Stimulated activated effector memory CD8-positive, alpha-beta T cell treated with anti-CD3 and anti-CD28 coated beads, Interleukin-12 subunit alpha, Interleukin-12 subunit beta, amount 100 ng/mL, for 72 hours (primary cell): ENCODE data around the gene TSPAN2.
"Not testable (repeated sequence)": the region's sequence is repeated elsewhere in the genome, so short reads cannot be mapped to it uniquely, and the experiment has no call there.

Source experiments
- ATAC-seq: fragments of 150-1000 bp; cut with Tn5 transposase; 2 replicates; pipeline ENCODE4 v1.10.0; 2021
- DNase-seq, 2 donors: peaks; one replicate each; pipeline ENCODE4 v3.0.0; 2021 to 2022; ENCODE audit warnings: low spot score in 2 of 2
- H3K27ac Mint-ChIP-seq: one replicate; pipeline ENCODE4 v1.8.0; 2022; ENCODE audit warnings: mild to moderate bottlenecking, mixed read lengths
- H3K36me3 Mint-ChIP-seq: one replicate; pipeline ENCODE4 v1.8.0; 2022; ENCODE audit warnings: mild to moderate bottlenecking, mixed read lengths
- H3K4me1 Mint-ChIP-seq: one replicate; pipeline ENCODE4 v1.8.0; 2022; ENCODE audit warnings: mixed read lengths
- H3K4me3 Mint-ChIP-seq: one replicate; pipeline ENCODE4 v1.8.0; 2022; ENCODE audit warnings: mild to moderate bottlenecking, mixed read lengths
- H3K9me3 Mint-ChIP-seq: one replicate; pipeline ENCODE4 v1.8.0; 2022; ENCODE audit warnings: mixed read lengths

The TSPAN2 gene

DNA sequence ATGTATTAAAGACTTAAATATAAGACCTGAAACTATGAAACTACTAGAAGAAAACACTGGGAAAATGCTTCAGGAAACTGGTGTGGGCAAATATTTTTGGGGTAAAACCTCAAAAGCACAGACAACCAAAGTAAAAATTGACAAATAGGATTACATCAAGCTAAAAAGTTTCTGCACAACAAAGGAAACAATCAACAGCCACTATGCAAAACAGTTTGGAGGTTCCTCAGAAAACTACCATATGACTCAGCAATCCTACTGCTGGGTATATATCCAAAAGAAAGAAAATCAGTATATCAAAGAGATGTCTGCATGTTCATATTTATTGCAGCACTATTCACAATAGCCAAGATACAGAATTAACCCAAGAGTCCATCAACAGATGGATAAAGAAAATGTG lies 42.6 kb downstream of the TSPAN2 start:
- H3K4me3 Mint-ChIP-seq = no peak overlapping the region
- no peaks in the 10 kb centered on the region for H3K36me3 Mint-ChIP-seq
- no peak for ATAC-seq
- H3K27ac Mint-ChIP-seq = no peak overlapping the region
- peaks cover 4% of the 10 kb centered on the region for H3K9me3 Mint-ChIP-seq
- DNase-seq = no peak
- no peaks in the 10 kb centered on the region for H3K4me1 Mint-ChIP-seq

- Mint-ChIP-seq H3K4me3 (no peak overlapping the region), H3K4me1 (no peaks in the 10 kb centered on the region)
- no peak for ATAC-seq
Measured at GRCh38 chr1:115041654-115042053, 47.6 kb downstream of the TSPAN2 start.

DNA sequence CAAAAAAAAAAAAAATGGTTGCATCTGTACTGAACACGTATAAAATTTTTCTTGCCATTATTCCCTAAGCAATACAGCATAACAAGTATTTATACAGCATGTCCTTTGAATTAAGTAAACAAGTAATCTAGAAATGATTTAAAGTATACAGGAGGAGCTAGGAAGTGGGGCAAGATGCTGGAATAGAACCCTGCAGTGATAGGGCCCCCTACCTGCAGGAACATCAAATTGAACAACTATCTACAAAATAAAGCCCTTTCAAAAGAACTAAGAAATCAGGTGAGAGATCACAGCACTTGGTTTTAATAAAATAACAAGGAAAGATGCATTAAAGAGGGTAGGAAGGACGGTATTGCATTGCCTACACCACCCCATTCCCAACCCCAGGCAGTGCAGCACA lies 48.8 kb downstream of the TSPAN2 start:
- H3K4me1 Mint-ChIP-seq = no peaks in the 10 kb centered on the region
- no peak overlapping the region for H3K4me3 Mint-ChIP-seq
- H3K9me3 Mint-ChIP-seq = peaks cover 4% of the 10 kb centered on the region
- no peaks in the 10 kb centered on the region for H3K36me3 Mint-ChIP-seq
- H3K27ac Mint-ChIP-seq = no peak overlapping the region
- ATAC-seq = no peak
- no peak for DNase-seq

More at GRCh38 chr1:115041654-115042053, 47.6 kb downstream of the TSPAN2 start:
- Mint-ChIP-seq H3K36me3 (no peaks in the 10 kb centered on the region), H3K9me3 (peaks cover 4% of the 10 kb centered on the region), H3K27ac (no peak overlapping the region)
- no peak for DNase-seq

DNA sequence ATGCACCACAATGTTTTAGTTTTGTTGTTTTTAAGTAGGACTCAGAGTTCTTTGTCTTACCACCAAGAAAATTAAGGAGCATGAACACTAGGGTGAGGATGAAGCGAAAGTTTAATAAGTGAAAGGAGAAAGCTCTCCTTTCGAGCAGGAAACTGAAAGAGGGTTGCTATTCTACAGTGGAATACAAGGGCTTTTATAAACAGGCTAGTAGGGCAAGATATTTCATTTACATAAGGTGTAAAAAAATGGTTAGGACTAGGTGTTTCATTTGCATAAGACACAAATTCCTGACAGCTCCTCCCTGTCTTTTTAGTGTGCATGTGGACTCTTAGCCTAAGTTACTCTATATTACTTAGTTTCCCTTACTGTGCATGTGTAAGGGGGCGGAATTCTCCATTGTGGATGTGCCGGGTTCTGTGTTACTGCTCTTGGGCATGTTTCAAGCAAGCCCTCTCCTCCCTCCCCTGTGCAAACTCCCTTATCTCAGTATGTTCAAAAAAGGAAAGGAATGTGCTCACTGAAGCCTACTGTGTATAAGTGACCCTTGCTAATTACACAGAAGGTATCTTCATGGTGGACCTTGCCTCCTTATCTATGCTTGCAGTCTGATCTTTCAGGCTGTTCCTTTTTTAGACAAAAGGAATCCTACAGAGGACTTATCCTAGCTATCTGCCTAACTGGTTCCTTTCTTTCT lies 52.3 kb downstream of the TSPAN2 start:
- Mint-ChIP-seq H3K27ac (no peak overlapping the region), H3K9me3 (no peaks in the 10 kb centered on the region), H3K4me1 (no peaks in the 10 kb centered on the region), H3K36me3 (no peaks in the 10 kb centered on the region), H3K4me3 (no peak overlapping the region)
- ATAC-seq = no peak
- no peak for DNase-seq

- ATAC-seq (no peak), DNase-seq (no peak)
- Mint-ChIP-seq H3K9me3 (no peaks in the 10 kb centered on the region), H3K27ac (no peak overlapping the region), H3K4me1 (no peaks in the 10 kb centered on the region), H3K36me3 (no peaks in the 10 kb centered on the region), H3K4me3 (no peak overlapping the region)
Measured at GRCh38 chr1:115035652-115036051, 53.7 kb downstream of the TSPAN2 start.

DNA sequence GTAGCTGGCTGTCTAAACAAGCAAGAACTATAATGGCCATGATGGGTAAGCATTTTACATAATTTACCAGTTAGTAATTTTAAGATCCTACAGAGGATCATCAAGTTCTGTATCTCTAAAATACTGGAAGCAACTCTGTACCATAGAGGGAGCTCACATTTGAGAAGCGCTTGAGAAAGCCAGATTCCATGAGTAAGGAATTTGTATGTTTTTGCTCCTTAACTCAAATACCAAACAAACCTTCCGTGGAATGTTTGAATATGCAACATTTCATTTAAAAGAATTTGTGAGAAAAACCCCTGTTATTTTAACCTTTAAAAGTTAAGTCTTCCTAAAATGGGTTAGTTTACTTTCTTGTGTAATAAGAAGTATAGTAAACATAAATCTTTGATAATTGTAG lies 57.7 kb downstream of the TSPAN2 start:
- H3K4me1 Mint-ChIP-seq = no peaks in the 10 kb centered on the region
- no peak overlapping the region for H3K27ac Mint-ChIP-seq
- no peaks in the 10 kb centered on the region for H3K9me3 Mint-ChIP-seq

DNA sequence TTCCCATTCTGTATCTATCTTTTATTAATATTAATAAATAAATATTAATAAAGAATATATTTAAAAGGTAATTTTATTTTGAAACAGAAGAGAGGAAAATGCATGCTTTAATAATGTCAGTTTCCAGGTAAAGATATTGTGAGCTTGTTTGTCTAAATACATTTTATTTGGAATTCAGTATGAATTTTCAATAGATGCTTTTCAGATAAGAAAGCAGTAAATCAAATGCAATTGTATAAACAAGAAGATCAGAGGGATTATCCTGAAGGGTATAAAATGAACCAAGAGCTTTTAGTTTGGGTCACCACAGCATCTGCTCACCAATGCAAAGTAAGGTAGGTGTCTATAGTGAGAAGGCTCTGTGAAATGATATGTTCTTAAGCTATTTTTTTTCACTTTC lies 59.8 kb downstream of the TSPAN2 start, which contains the start of gene TSHB:
TSS of gene TSHB (plus strand) at position 301 of the 400 bp plus-strand sequence. CDS start 3,537 bp downstream, outside the sequence.
- H3K4me3 Mint-ChIP-seq = no peak within 1 kb of the TSS
- no peak for ATAC-seq
- H3K4me1 Mint-ChIP-seq = no peaks in the 10 kb centered on the region
- no peak within 1 kb of the TSS for H3K27ac Mint-ChIP-seq
- H3K36me3 Mint-ChIP-seq = no peaks in the 10 kb centered on the region
- no peaks in the 10 kb centered on the region for H3K9me3 Mint-ChIP-seq
- DNase-seq = no peak

More for the DNA sequence above, 57.7 kb downstream of the TSPAN2 start:
- no peak overlapping the region for H3K4me3 Mint-ChIP-seq
- DNase-seq (no peak), ATAC-seq (no peak)
- no peaks in the 10 kb centered on the region for H3K36me3 Mint-ChIP-seq

GRCh38 chr1:115023593-115023992 lies 65.7 kb downstream of the TSPAN2 start:
- H3K36me3 Mint-ChIP-seq = no peaks in the 10 kb centered on the region
- H3K4me3 Mint-ChIP-seq = no peak overlapping the region
- no peaks in the 10 kb centered on the region for H3K4me1 Mint-ChIP-seq
- H3K27ac Mint-ChIP-seq = no peak overlapping the region
- H3K9me3 Mint-ChIP-seq = peaks cover 2% of the 10 kb centered on the region
- no peak for DNase-seq
- ATAC-seq = no peak

DNA sequence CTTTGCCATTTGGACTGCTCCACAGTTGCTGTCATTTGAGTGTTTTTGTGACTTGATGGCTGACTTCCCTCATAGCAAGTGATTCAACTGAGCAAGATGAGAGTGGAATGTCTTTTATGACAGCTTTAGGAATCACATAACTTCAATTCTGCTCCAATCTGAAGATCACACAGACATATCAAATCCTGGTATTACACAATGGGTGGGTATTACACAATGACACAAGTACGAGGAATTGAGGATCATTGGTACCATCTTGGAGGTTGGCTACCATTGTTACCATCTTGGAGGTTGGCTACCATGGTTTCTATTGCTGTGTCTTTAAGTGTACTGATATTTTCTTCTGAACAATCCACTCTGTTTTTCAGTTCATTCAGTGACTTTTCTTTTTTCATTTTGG lies 68.2 kb downstream of the TSPAN2 start:
- H3K27ac Mint-ChIP-seq = no peak overlapping the region
- H3K4me3 Mint-ChIP-seq = no peak overlapping the region
- no peaks in the 10 kb centered on the region for H3K4me1 Mint-ChIP-seq
- H3K9me3 Mint-ChIP-seq = peaks cover 4% of the 10 kb centered on the region
- ATAC-seq (no peak), DNase-seq (no peak)
- no peaks in the 10 kb centered on the region for H3K36me3 Mint-ChIP-seq

- not testable (repeated sequence) for H3K4me1 Mint-ChIP-seq, DNase-seq, H3K4me3 Mint-ChIP-seq, H3K36me3 Mint-ChIP-seq, H3K9me3 Mint-ChIP-seq, ATAC-seq, H3K27ac Mint-ChIP-seq
Measured at GRCh38 chr1:115019549-115019948, 69.8 kb downstream of the TSPAN2 start.

DNA sequence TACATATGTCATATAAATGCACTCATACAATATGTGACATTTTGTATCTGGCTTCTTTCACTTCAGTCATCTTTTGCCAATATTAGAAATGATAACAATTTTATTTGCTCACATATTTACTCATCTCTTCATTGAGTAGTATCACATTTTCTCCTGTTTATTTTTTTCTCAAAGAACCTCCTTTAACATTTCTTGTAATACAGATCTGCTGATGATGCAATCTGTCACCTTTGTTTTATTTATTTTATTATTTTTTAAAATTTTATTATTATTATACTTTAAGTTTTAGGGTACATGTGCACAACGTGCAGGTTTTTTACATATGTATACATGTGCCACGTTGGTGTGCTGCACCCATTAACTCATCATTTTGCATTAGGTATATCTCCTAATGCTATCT lies 75.5 kb downstream of the TSPAN2 start:
- no peaks in the 10 kb centered on the region for H3K36me3 Mint-ChIP-seq
- no peaks in the 10 kb centered on the region for H3K4me1 Mint-ChIP-seq
- DNase-seq (no peak), ATAC-seq (no peak)
- H3K9me3 Mint-ChIP-seq = peaks cover 4% of the 10 kb centered on the region
- H3K4me3 Mint-ChIP-seq = no peak overlapping the region
- no peak overlapping the region for H3K27ac Mint-ChIP-seq

DNA sequence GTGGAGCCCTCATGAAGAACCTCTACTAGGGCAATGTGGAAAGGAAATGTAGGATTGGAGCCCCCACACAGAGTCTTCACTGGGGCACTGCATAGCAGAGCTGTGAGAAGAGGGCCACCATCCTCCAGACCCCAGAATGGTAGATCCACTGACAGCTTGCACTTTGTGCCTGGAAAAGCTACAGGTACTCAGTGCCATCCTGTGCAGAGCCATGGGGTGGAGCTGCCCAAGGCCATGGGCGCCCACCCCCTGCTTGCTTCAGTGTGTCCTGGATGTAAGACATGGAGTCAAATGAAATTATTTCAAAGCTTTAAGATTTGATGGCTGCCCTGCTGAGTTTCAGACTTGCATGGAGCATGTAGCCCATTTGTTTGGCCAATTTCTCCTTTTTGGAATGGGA lies 76.9 kb downstream of the TSPAN2 start:
- ATAC-seq = no peak
- H3K9me3 Mint-ChIP-seq = no peaks in the 10 kb centered on the region
- no peak for DNase-seq
- H3K27ac Mint-ChIP-seq = no peak overlapping the region
- H3K4me1 Mint-ChIP-seq = no peaks in the 10 kb centered on the region
- no peaks in the 10 kb centered on the region for H3K36me3 Mint-ChIP-seq
- no peak overlapping the region for H3K4me3 Mint-ChIP-seq

GRCh38 chr1:115012006-115012405 lies 77.3 kb downstream of the TSPAN2 start:
- no peak for ATAC-seq
- Mint-ChIP-seq H3K27ac (no peak overlapping the region), H3K9me3 (no peaks in the 10 kb centered on the region), H3K4me3 (no peak overlapping the region), H3K4me1 (no peaks in the 10 kb centered on the region), H3K36me3 (no peaks in the 10 kb centered on the region)
- no peak for DNase-seq

- ATAC-seq (no peak), DNase-seq (no peak)
- H3K4me3 Mint-ChIP-seq = no peak overlapping the region
- no peak overlapping the region for H3K27ac Mint-ChIP-seq
- H3K4me1 Mint-ChIP-seq = no peaks in the 10 kb centered on the region
- H3K36me3 Mint-ChIP-seq = no peaks in the 10 kb centered on the region
- H3K9me3 Mint-ChIP-seq = peaks cover 2% of the 10 kb centered on the region
Measured at GRCh38 chr1:115006191-115006590, 83.1 kb downstream of the TSPAN2 start.
